Natural killer cell (primary cell): ENCODE data around the gene BDKRB2. TPM values are rescaled to one million over a fixed set of nuclear protein-coding genes. Genes with fewer than 3 reads are reported as not detected.

ENCODE experiments used
- ATAC-seq, 3 donors: fragments of 150-1000 bp in 2 of 3; fragments of 200-7000 bp in 1 of 3; cut with Tn5 transposase; 1 replicate in 1 of 3; 2 replicates in 2 of 3; pipeline ENCODE4 v1.10.0; 2021; ENCODE audit warnings: mild to moderate bottlenecking in 2 of 3, moderate library complexity in 2 of 3
- DNase-seq, 2 donors: peaks; one replicate each; pipeline versions ENCODE4 v3.0.0 to v3.0.0-alpha.2; 2013 to 2021; ENCODE audit warnings: mixed read lengths in 1 of 2
- H3K27ac ChIP-seq: one replicate; pipeline ENCODE4 v1.5.1; 2013; ENCODE audit warnings: mild to moderate bottlenecking, low read length
- H3K27me3 ChIP-seq: one replicate; pipeline ENCODE4 v1.6.1; 2013; ENCODE audit warnings: low read length; ENCODE audit not compliant: control insufficient read depth, insufficient read depth
- H3K36me3 ChIP-seq: one replicate; pipeline ENCODE4 v1.6.1; 2013; ENCODE audit warnings: low read length; ENCODE audit not compliant: control insufficient read depth, insufficient read depth
- H3K4me1 ChIP-seq: one replicate; pipeline ENCODE4 v1.6.1; 2013; ENCODE audit warnings: low read length; ENCODE audit not compliant: control insufficient read depth, insufficient read depth
- H3K4me3 ChIP-seq: one replicate; pipeline ENCODE4 v1.5.1; 2013; ENCODE audit warnings: low read length
- H3K9me3 ChIP-seq: one replicate; pipeline ENCODE4 v1.6.1; 2013; ENCODE audit warnings: low read length; ENCODE audit not compliant: control insufficient read depth, insufficient read depth
- H3K27ac Mint-ChIP-seq, 2 donors: one replicate each; pipeline ENCODE4 v1.8.0; 2022; ENCODE audit warnings: mild to moderate bottlenecking in 2 of 2, mixed read lengths in 2 of 2, moderate library complexity in 1 of 2
- H3K27me3 Mint-ChIP-seq, 2 donors: one replicate each; pipeline ENCODE4 v1.8.0; 2022; ENCODE audit warnings: low read depth in 2 of 2, mixed read lengths in 2 of 2
- H3K36me3 Mint-ChIP-seq: one replicate; pipeline ENCODE4 v1.8.0; 2022; ENCODE audit warnings: mixed read lengths
- H3K4me1 Mint-ChIP-seq, 2 donors: one replicate each; pipeline ENCODE4 v1.8.0; 2022; ENCODE audit warnings: mixed read lengths in 2 of 2
- H3K4me3 Mint-ChIP-seq: one replicate; pipeline ENCODE4 v1.8.0; 2022; ENCODE audit warnings: mild to moderate bottlenecking, moderate library complexity, mixed read lengths
- H3K9me3 Mint-ChIP-seq, 2 donors: one replicate each; pipeline ENCODE4 v1.8.0; 2022; ENCODE audit warnings: mixed read lengths in 2 of 2
- CTCF ChIP-seq: fragments of 200-600 bp; IDR thresholded peaks from one replicate; pipeline ENCODE4 v1.8.0; 2022; ENCODE audit warnings: antibody characterized with exemption
- WGBS: methylation state at CpG from one replicate; pipeline ENCODE4 v1.1.7; 2013; ENCODE audit warnings: missing lambda C conversion rate; ENCODE audit not compliant: insufficient coverage; 5-methylcytosine and 5-hydroxymethylcytosine counted together
- intact Hi-C: fragments of 100-400 bp; cut with micrococcal nuclease; formaldehyde crosslinking; loops from one replicate; pipeline ENCODE4 v1.14.2; 2022
- total RNA-seq, 4 donors: library from RNA; stranded (reverse); fragments of 120-200 nt in 1 of 4; gene quantifications; one replicate each; pipeline versions ENCODE4 v1.2.3 to v1.2.4, GENCODE V29; 2013 to 2022

Gene BDKRB2
- total RNA-seq, 3 donors from 2014 or later (not counting 1 experiment from before 2014, with no cell fraction given): not detected

- no peak for TF ChIP-seq CTCF
- no peak overlapping the region for H3K4me3 Mint-ChIP-seq
- Histone ChIP-seq H3K4me1 (no peaks in the 10 kb centered on the region), H3K27me3 (no peaks in the 10 kb centered on the region), H3K27ac (no peak overlapping the region), H3K36me3 (no peaks in the 10 kb centered on the region), H3K9me3 (no peaks in the 10 kb centered on the region), H3K4me3 (no peak overlapping the region)
- peaks cover 0 to 18% of the 10 kb centered on the region in 2 donors for H3K27me3 Mint-ChIP-seq
- no peaks in the 10 kb centered on the region for H3K36me3 Mint-ChIP-seq
- no peaks in the 10 kb centered on the region for H3K9me3 Mint-ChIP-seq
- ATAC-seq (no peak), DNase-seq (no peak)
- intact Hi-C loops: loop anchor here (1.0 kb wide), 1 partner anchor 8 kb away; no protein-coding TSS in a partner anchor
- H3K4me1 Mint-ChIP-seq: no peaks in the 10 kb centered on the region
- H3K27ac Mint-ChIP-seq: no peak overlapping the region
- WGBS: 33% methylated on average over 5 of the region's 5 CpGs
These were observed 21.1 kb downstream of the BDKRB2 start for GRCh38 chr14:96225745-96226151.

- no peak for TF ChIP-seq CTCF
These were observed 22.8 kb downstream of the BDKRB2 start for GRCh38 chr14:96227428-96227827.

GRCh38 chr14:96229315-96229714 is 24.7 kb downstream of the BDKRB2 start:
- intact Hi-C loops: no loop called here
- H3K9me3 Mint-ChIP-seq: no peaks in the 10 kb centered on the region
- no peak overlapping the region for H3K4me3 Mint-ChIP-seq
- no peak for TF ChIP-seq CTCF
- Histone ChIP-seq H3K27me3 (no peaks in the 10 kb centered on the region), H3K27ac (no peak overlapping the region), H3K36me3 (no peaks in the 10 kb centered on the region), H3K4me3 (no peak overlapping the region), H3K4me1 (no peaks in the 10 kb centered on the region), H3K9me3 (no peaks in the 10 kb centered on the region)
- DNase-seq: no peak
- no peaks in the 10 kb centered on the region for H3K36me3 Mint-ChIP-seq
- H3K4me1 Mint-ChIP-seq: no peaks in the 10 kb centered on the region
- ATAC-seq: no peak
- WGBS: 88% methylated on average over 6 of the region's 6 CpGs
- no peak overlapping the region for H3K27ac Mint-ChIP-seq
- H3K27me3 Mint-ChIP-seq: peaks cover 0 to 7% of the 10 kb centered on the region in 2 donors

More at GRCh38 chr14:96227428-96227827, 22.8 kb downstream of the BDKRB2 start:
- Mint-ChIP-seq H3K4me3 (no peak overlapping the region), H3K36me3 (no peaks in the 10 kb centered on the region), H3K4me1 (no peaks in the 10 kb centered on the region), H3K9me3 (no peaks in the 10 kb centered on the region), H3K27ac (no peak overlapping the region), H3K27me3 (peaks cover 0 to 11% of the 10 kb centered on the region in 2 donors)
- intact Hi-C loops: no loop called here
- Histone ChIP-seq H3K27me3 (no peaks in the 10 kb centered on the region), H3K36me3 (no peaks in the 10 kb centered on the region), H3K27ac (no peak overlapping the region), H3K4me3 (no peak overlapping the region), H3K9me3 (no peaks in the 10 kb centered on the region), H3K4me1 (no peaks in the 10 kb centered on the region)
- ATAC-seq (no peak), DNase-seq (no peak)
- 93% methylated on average over 7 of the region's 7 CpGs for WGBS

- H3K4me3 Mint-ChIP-seq: no peak overlapping the region
- Histone ChIP-seq H3K9me3 (no peaks in the 10 kb centered on the region), H3K27ac (no peak overlapping the region), H3K27me3 (no peaks in the 10 kb centered on the region), H3K4me1 (no peaks in the 10 kb centered on the region), H3K4me3 (no peak overlapping the region), H3K36me3 (no peaks in the 10 kb centered on the region)
- ATAC-seq: no peak
- WGBS: 78% methylated on average over 4 of the region's 4 CpGs
- H3K9me3 Mint-ChIP-seq: no peaks in the 10 kb centered on the region
- H3K36me3 Mint-ChIP-seq: no peaks in the 10 kb centered on the region
- DNase-seq: no peak
- intact Hi-C loops: no loop called here
- TF ChIP-seq CTCF: no peak
- no peak overlapping the region for H3K27ac Mint-ChIP-seq
- H3K27me3 Mint-ChIP-seq: no peaks in the 10 kb centered on the region
- no peaks in the 10 kb centered on the region for H3K4me1 Mint-ChIP-seq
These were observed 26.4 kb downstream of the BDKRB2 start for GRCh38 chr14:96231056-96231455.
